ENCODE data around the gene AP4E1.

DNA sequence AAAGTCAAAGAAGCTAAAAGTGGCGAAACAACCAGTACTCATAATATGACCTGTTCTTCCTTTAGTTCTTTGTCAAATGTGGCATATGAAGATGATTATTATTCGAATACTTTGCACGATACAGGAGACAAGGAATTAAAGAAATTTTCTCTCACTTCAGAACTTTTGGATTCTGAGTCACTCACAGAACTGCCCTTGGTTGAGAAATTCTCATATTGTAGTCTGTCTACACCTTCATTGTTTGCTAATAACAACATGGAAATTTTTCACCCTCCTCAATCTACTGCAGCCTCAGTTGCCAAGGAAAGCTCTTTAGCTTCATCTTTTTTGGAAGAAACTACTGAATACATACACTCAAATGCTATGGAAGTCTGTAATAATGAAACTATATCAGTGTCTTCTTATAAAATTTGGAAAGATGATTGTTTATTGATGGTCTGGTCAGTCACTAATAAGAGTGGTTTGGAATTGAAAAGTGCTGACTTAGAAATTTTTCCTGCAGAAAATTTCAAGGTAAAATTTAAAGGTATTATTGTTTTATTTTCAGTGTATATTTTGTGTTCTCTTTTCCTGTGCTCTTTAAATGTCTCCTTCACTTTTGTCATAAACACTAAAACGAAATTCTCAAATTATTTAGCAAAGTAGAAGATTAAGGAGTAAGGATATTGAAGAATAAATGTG is 89.0 kb downstream of the AP4E1 start:
- TF ChIP-seq, protein P1, sequence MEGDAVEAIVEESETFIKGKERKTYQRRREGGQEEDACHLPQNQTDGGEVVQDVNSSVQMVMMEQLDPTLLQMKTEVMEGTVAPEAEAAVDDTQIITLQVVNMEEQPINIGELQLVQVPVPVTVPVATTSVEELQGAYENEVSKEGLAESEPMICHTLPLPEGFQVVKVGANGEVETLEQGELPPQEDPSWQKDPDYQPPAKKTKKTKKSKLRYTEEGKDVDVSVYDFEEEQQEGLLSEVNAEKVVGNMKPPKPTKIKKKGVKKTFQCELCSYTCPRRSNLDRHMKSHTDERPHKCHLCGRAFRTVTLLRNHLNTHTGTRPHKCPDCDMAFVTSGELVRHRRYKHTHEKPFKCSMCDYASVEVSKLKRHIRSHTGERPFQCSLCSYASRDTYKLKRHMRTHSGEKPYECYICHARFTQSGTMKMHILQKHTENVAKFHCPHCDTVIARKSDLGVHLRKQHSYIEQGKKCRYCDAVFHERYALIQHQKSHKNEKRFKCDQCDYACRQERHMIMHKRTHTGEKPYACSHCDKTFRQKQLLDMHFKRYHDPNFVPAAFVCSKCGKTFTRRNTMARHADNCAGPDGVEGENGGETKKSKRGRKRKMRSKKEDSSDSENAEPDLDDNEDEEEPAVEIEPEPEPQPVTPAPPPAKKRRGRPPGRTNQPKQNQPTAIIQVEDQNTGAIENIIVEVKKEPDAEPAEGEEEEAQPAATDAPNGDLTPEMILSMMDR (IDR thresholded peaks at IDR 0.05; ENCODE audit: insufficient read depth, low read length, poor library complexity, severe bottlenecking): no peak
- TF ChIP-seq EZH2phosphoT487 (conservative IDR thresholded peaks at IDR 0.05; ENCODE audit: low read length): no peak

Data from SU-DHL-6 (cell line).